ENCODE measurements around the gene C1QTNF7.

DNA sequence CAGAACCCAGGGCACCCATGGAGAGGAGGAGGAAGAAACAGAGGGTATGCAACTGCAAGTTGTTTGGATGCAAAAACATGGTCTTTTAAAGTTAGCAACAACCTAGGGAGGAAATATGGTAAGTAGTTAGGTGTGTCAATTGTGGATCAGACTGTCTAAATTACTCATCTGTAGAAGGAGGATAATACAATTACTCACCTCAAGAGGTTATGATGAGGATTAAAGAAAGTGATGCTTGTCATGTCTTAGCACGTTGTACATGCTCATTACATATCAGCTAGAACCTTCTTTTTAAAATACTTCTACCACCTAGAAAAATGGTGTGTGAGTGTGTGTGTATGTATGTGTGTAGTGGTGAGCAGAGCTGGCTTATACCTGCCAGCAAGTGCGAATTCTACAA lies 2.3 kb upstream of the C1QTNF7 start:
- TF ChIP-seq, protein P1, sequence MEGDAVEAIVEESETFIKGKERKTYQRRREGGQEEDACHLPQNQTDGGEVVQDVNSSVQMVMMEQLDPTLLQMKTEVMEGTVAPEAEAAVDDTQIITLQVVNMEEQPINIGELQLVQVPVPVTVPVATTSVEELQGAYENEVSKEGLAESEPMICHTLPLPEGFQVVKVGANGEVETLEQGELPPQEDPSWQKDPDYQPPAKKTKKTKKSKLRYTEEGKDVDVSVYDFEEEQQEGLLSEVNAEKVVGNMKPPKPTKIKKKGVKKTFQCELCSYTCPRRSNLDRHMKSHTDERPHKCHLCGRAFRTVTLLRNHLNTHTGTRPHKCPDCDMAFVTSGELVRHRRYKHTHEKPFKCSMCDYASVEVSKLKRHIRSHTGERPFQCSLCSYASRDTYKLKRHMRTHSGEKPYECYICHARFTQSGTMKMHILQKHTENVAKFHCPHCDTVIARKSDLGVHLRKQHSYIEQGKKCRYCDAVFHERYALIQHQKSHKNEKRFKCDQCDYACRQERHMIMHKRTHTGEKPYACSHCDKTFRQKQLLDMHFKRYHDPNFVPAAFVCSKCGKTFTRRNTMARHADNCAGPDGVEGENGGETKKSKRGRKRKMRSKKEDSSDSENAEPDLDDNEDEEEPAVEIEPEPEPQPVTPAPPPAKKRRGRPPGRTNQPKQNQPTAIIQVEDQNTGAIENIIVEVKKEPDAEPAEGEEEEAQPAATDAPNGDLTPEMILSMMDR (conservative IDR thresholded peaks at IDR 0.05; ENCODE audit: low read length), result no peak
- TF ChIP-seq EZH2phosphoT487 (IDR thresholded peaks at IDR 0.05; ENCODE audit: borderline replicate concordance, low read depth, low read length), result no peak
